GM18861 (cell line): ENCODE measurements around the gene ALS2.
"Not testable (repeated sequence)": the region's sequence is repeated elsewhere in the genome, so short reads cannot be mapped to it uniquely, and the experiment has no call there.

Experiments
- ATAC-seq: cut with Tn5 transposase; IDR thresholded peaks from one replicate; pipeline ENCODE4 v1.9.1; 2021; ENCODE audit not compliant: unreplicated experiment

Gene ALS2

DNA sequence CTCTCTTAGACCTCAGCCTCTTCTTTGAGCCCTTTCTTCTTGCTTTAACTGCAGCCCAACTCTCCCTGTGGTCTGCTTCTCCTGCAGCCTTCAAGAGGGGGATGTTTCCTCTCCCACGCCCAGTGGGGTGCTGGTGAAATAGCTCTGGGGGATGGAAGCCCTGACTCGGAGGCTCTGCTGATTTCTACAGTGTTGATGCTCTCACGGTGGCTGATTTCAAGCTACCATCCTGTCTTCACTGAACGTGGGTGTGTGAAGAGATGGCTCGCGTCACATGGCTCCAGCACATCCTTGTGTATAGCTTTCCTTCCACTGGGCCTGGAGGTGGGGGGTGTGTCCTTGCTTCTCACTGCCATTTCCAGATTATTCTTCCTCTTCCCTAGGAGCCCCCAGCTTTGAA is 102.3 kb downstream of the ALS2 start:
- no peak for ATAC-seq

DNA sequence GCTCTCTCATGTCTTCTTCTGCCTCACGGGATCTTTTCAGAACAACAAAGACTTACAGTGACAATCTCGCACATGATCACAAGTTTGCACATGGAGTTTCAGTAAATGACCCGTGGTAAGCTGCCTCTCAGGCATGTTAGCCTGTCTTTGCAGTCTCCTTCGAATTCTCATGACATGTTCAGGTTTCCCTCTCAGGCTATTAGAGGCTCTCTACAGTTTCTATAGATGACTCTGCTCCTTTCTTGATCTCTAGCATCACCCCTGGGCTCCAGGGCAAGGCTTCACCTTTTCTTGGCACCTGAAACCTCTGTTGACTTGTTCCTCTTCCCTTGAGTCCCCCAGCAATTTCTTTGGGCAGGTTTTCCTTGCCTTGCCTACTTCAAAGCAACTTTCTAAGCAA is 105.3 kb downstream of the ALS2 start:
- ATAC-seq: no peak

DNA sequence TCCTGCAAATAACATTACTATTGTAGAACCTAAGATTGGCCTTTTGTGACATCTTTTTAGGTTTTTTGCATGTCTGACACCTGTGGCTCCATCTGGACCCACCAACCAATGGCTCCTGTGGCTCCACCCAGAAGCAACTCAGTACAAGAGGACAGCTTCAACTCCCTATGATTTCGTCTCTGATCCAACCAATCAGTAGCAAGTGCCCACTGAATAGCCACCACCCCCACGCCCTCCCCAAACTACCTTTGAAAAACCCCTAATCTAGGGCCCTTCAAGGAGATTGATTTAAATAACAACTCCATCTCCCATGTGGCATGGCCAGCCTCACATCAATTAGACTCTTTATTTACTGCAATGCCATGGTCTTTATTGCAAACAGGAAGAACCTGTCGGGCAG is 105.9 kb downstream of the ALS2 start:
- ATAC-seq: no peak

DNA sequence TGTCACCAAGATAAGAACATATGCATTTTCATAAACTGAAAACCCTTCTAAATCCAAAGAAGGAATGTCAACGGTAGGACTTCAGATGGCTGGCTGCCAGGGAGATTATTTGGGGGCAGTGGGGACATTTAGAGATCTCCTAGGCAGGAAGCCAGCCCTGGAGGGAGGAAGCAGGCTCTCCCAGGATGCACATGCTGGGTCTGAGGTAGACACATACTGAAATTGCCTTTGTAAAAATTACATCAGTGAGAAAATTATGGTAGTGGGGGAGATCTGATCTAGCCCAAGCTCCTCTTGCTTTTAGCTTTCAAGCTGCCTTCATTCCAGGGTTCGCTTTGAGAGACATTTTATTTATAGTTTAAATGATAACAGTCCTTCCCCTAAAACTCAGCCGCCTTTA is 106.4 kb downstream of the ALS2 start:
- ATAC-seq: no peak

DNA sequence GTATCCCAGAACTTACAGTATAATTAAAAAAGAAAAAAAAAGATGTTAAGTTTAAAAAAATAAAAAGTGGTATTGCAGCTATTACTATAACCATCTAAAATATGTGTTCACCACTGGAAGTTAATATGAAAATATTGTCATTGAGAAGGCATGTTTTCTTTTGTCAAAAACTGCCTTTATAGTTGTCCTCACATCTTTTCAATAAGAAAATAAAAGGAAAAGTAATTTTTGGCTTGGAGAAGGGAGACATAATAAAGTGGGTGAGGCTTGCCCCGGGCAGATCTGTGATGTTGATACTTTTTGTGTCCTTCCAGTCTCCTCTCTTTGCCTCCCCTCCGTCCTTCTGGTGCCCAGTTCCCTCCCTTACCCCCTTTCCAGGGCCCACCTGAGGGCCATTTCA is 107.2 kb downstream of the ALS2 start:
- ATAC-seq: no peak

DNA sequence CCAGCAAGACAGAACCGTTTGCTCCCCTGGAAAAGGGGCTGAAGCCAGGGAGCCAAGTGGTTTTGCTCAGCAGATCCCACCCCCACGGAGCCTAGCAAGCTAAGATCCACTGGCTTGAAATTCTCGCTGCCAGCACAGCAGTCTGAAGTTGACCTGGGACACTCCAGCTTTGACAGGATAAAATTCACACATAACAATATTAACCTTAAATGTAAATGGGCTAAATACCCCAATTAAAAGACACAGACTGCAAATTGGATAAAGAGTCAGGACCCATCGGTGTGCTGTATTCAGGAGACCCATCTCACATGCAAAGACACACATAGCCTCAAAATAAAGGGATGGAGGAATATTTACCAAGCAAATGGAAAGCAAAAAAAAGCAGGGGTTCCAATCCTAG is 109.5 kb downstream of the ALS2 start:
- ATAC-seq: not testable (repeated sequence)

DNA sequence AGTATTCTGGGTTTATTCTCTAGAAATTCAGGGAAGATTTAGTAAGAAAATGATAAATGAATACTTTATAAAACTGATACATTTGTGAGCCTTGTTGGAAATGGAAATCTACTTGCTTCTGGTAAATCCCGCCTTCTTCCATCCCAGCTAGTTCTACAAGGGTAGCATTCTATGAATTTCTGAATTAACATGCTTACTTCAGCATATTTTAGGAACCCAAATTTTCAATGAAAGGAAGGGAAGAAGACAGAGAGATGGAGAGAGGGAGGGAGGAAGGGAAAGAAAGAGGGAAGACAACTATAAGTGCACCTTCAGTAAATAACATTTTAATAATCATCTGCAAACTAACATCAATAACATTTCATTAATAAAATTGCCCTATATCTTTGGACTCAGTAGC is 110.9 kb downstream of the ALS2 start:
- no peak for ATAC-seq

DNA sequence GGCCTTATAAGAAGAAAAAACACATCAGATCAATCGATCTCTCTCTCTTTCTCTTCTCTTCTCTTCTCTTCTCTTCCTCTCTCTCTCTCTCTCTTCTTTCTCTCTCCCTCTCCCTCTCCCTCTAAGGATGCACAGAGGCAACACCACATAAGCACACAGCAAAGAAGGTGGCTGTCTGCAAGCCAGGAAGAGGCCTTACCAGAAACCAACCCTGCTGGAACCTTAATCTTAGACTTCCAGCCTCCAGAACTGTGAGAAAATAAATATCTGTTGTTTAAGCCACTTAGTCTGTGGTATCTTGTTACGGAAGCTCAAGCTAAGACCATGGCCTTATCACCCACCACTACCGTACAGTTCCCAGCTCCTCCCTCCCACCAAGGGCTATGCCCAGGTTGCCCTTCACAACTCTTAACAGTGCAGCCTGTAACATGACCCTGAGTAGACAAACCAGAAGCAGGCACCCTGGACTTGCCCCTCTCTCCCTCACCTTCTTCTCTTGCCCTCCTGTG is 112.3 kb downstream of the ALS2 start:
- no peak for ATAC-seq

DNA sequence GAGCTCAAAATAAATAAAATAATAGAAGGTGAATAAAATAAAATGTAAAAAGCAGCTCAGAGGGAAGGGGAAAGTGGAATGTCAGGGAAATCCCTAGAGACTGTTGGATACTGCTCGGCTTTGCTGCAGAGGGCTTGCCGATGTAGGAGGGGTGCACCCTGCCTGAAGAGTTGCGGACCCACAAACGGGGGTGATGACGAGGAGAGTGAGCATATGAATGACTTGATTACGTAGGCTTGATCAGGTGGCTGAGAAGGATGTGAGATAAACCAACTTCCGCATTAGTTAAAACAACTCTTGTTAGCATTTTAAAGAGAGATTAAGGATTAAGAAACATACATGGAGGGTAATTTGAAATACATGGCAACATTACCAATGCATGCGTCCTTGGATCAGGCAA is 116.4 kb downstream of the ALS2 start:
- no peak for ATAC-seq

DNA sequence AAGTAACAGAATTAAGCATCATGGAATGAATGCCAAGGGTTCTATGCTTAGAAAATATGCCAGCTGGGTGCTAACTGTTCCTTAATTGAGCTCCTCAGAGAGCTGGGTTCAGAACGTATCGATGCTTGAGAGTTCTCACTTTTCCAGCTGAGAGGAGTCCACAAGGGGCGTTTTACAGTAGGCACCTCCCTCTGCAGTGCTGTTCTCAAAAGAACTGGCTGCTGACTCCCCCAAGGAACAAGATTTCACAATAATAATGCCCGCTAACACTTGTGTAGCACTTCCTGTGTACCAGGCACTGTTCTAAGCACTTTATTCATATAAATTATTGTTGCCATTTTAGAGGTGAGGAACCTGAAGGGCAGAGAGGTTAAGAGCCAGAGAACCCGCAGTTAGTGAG is 119.4 kb downstream of the ALS2 start:
- ATAC-seq: no peak

DNA sequence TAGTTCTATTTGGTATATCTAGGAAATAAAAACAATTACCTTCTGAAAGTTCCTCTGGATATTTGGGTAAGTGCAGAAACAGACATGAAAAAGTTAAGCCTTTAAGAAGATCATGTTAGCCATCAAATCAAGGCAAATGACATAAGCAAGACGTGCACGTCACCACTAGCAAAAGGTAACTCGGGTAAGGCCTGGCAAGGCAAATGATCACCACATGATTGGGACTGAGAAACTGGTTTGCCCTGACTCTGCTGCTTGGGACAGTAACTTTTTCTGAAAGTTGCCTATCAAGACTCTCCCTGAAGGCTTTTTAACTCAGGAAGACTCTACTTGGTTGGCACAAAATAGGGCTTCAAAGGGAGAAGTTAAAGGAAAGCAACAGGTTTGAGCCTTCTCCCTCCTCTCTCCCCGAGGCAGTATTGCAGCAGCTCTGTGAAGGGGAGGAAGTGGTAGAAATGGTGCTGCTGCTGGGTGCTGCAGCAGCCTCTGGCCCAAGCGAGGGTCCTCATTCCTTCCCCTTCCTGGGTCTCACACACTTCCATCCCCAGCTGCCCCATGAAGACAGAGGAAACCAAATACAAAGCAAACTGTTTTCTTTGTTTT is 120.3 kb downstream of the ALS2 start:
- no peak for ATAC-seq

DNA sequence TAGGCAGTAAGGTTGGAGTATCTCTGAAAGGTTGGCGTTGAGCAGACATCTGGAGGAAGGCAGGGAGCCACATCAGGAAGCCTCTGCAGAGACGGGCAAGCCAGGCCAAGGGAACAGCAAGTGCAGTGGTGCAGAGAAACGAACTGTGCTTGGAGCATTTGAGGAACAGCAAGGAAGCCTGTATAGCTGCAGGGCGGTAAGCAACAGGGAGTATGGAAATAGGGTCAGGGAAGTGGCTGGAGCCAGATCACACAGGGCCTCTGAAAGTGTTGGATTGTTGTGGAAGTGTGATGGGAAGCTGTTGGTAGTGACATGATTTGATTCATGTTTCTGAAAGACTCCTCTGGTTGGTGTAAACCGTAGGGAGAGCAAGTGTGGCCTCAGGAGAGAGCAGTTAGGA is 124.0 kb downstream of the ALS2 start:
- ATAC-seq: no peak

DNA sequence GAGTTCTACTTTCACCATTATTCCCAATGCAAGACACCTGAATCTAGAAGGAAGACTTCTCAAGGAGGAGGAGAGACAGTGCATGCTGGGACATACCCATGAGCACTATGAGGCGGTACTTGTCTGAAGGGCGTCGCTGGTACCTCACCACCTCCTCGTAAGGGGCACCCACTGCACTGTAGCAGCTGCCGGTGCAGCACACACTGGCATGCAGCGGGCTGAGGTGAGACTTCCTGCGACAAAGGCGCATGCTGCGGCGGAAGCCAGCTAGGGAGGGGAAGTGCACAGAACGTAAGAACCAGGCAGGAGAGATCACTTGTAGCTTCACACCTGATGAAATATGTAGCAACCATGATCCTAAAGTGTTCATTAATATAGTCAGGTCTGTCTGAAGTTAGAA is 124.6 kb downstream of the ALS2 start:
- ATAC-seq: no peak

DNA sequence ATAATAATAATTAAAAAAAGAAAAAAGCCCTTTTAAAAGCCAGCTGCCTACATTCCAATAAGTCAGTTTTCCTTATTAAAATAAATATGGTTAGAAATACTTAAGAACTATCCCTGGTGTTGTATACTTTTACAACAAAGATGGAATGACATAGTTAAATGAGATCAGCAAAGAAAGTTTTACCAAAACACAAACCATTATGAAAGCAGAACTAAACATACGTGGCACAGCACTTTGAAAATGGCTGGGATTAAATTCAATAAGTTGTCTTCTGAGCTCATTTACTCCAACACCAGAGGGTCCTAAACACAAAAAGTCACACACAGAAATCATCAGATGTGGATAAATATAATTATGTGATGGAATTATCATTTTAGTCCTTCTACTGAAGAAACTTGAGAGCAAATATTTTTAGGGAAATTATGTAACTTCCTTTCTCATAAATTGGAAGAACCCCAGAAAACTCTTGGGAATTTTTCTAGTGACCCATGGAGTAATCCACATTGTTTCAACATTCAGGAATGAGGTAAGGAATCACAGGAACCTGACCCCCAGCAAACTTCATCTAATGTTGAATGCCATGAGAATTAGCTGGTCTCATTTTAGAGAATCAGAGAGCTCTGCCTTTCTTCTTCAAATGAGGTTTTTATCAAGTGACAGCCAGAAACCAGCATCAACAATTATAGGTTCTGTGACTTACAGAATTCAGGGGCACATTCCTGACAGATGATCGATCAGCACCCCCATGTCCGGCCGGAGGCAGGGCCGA is 125.9 kb downstream of the ALS2 start:
- no peak for ATAC-seq

DNA sequence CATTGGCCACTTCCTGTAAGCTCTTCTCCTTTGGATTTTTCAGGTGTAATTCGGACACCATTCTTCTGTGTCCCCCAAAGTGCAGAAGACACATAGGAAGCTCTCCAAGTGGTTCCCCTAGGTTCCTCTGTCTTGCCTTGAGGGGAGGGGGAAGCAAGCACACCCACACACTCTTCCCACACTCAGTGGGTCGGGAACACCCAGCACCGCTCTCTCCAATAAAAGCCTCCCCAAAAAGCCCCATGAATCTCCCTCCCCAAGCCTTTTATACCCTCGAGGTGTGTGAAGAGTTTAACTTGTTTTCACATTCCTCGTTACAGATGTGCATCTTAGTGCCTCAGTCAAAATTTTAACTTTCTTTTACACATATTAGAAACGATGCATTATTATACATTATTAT is 127.5 kb downstream of the ALS2 start:
- no peak for ATAC-seq
